ENCODE results near the gene BBS7. TPM values are rescaled to one million over a fixed set of nuclear protein-coding genes. Genes with fewer than 3 reads are reported as not detected.

The BBS7 gene
- total and polyA plus RNA-seq, 9 of the 15 experiments (the other 6 are each of a cell fraction or from before 2014, with no cell fraction given), result 13.4 to 25.8 (median 16.4) TPM

- ChIA-PET CTCF (ENCODE audit: low intra/inter-chr PET ratio) (no interaction called here), POLR2A (interaction anchor here (1.3 to 4.1 kb wide), 4 partner anchors 7 to 21 kb away, joined by 4 to 21 read pairs (median 4); partner anchors contain the start of gene EXOSC9)
- H3K79me2 ChIP-seq (ENCODE audit: control insufficient read depth, insufficient read depth, low read length), result peaks cover 59% of the 10 kb centered on the region
- no TSS peak for BruUV-seq (replicated peaks)
- 0% methylated on average over 1 of the region's 1 CpG for WGBS (ENCODE audit: insufficient coverage, low coverage, missing lambda C conversion rate)
- no peak overlapping the region for H2AFZ ChIP-seq (ENCODE audit: low read depth, low read length)
- H3K4me2 ChIP-seq (ENCODE audit: insufficient read depth, low read length), result peak overlapping the region; percentile 95
- intact Hi-C loops (cut with micrococcal nuclease), result loop anchor here (2.0 to 5.0 kb wide), 2 partner anchors 21 to 50 kb away; partner anchors contain the start of genes BBS7 and EXOSC9
- H3K4me3 ChIP-seq, result peak overlapping the region; percentile 99
- in situ Hi-C loops (cut with MboI), result no loop called here
- H3K9me3 ChIP-seq (replicated peaks; ENCODE audit: control insufficient read depth, insufficient read depth, low read depth, low read length), result no peaks in the 10 kb centered on the region
- H3K27ac ChIP-seq (ENCODE audit: extremely low read depth, low read depth, low read length), result peak overlapping the region; percentile 96; the same call in 1 of the 3 replicates
- no peaks in the 10 kb centered on the region for H3K27me3 ChIP-seq (ENCODE audit: control insufficient read depth in 2 of 2, insufficient read depth in 2 of 2, low read length in 2 of 2)
- TF ChIP-seq RBFOX2 (IDR thresholded peaks at IDR 0.05; ENCODE audit: low read depth, low read length) (peak; percentile 60), RBM22 (IDR thresholded peaks at IDR 0.05; ENCODE audit: low read depth, low read length, poor library complexity, severe bottlenecking) (no peak), GATAD2B (IDR thresholded peaks at IDR 0.05; ENCODE audit: borderline replicate concordance) (0 out of 2 replicates have a peak, but pooled peaks have one; percentile 13)
- peaks cover 59% of the 10 kb centered on the region for H3K36me3 ChIP-seq (ENCODE audit: control insufficient read depth, insufficient read depth, low read length)
- peaks cover 7% of the 10 kb centered on the region; the same call in 1 of the 2 replicates for H4K20me1 ChIP-seq (replicated peaks; ENCODE audit: control insufficient read depth, insufficient read depth, low read length)
- H3K4me1 ChIP-seq (replicated peaks in 1 of 2; ENCODE audit: control insufficient read depth in 2 of 2, insufficient read depth in 2 of 2, low read length in 2 of 2), result peaks cover 0 to 13% of the 10 kb centered on the region in 2 experiments; a peak in 3 of 5 replicates
- DNase-seq (ENCODE audit: extremely low read depth in 1 of 4, low spot score in 3 of 4) (no peak), FAIRE-seq (no peak), ATAC-seq (no peak)
- H3K9me1 ChIP-seq (ENCODE audit: control insufficient read depth, insufficient read depth, low read length), result no peaks in the 10 kb centered on the region
- peak overlapping the region in 1 of 2 experiments; percentile 98; a peak in 2 of 4 replicates for H3K9ac ChIP-seq (ENCODE audit: insufficient read depth in 1 of 2, low read depth in 2 of 2, low read length in 2 of 2)
Observed at GRCh38 chr4:121822047-121822446, 48.2 kb downstream of the BBS7 start.

GRCh38 chr4:121819216-121819965, 50.9 kb downstream of the BBS7 start:
- in situ Hi-C loops (cut with MboI), result no loop called here
- H2AFZ ChIP-seq (ENCODE audit: low read depth, low read length), result no peak overlapping the region
- H3K9ac ChIP-seq (ENCODE audit: insufficient read depth in 1 of 2, low read depth in 2 of 2, low read length in 2 of 2), result no peak overlapping the region
- peaks cover 63% of the 10 kb centered on the region for H3K79me2 ChIP-seq (ENCODE audit: control insufficient read depth, insufficient read depth, low read length)
- peaks cover 85% of the 10 kb centered on the region for H3K36me3 ChIP-seq (ENCODE audit: control insufficient read depth, insufficient read depth, low read length)
- CTCF ChIA-PET (ENCODE audit: low intra/inter-chr PET ratio), result no interaction called here
- no peak for TF ChIP-seq JUNB (CRISPR knock-in tag; conservative IDR thresholded peaks at IDR 0.05)
- TF ChIP-seq ZNF274 (IDR thresholded peaks at IDR 0.05; ENCODE audit: borderline replicate concordance, low read depth, low read length), result no peak
- TF ChIP-seq ZNF121 (CRISPR knock-in tag; conservative IDR thresholded peaks at IDR 0.05), result no peak
- TF ChIP-seq ZNF217 (CRISPR knock-in tag; IDR thresholded peaks at IDR 0.05), result no peak
- no peak for TF ChIP-seq OTX1 (CRISPR knock-in tag; IDR thresholded peaks at IDR 0.05)
- TF ChIP-seq RBM22 (IDR thresholded peaks at IDR 0.05; ENCODE audit: low read depth, low read length, poor library complexity, severe bottlenecking), result no peak
- H3K27ac ChIP-seq (ENCODE audit: extremely low read depth, low read depth, low read length), result no peak overlapping the region
- POLR2A ChIA-PET, result interaction anchor here (0.6 to 1.2 kb wide), 2 partner anchors 9 to 13 kb away, joined by 3 read pairs; no protein-coding TSS in a partner anchor
- H3K9me3 ChIP-seq (replicated peaks; ENCODE audit: control insufficient read depth, insufficient read depth, low read depth, low read length), result no peaks in the 10 kb centered on the region
- ATAC-seq (no peak), DNase-seq (ENCODE audit: extremely low read depth in 1 of 4, low spot score in 3 of 4) (no peak), FAIRE-seq (no peak)
- peaks cover 7% of the 10 kb centered on the region; the same call in 1 of the 2 replicates for H4K20me1 ChIP-seq (replicated peaks; ENCODE audit: control insufficient read depth, insufficient read depth, low read length)
- H3K4me2 ChIP-seq (ENCODE audit: insufficient read depth, low read length), result no peak overlapping the region
- BruUV-seq (replicated peaks), result no TSS peak
- no peaks in the 10 kb centered on the region for H3K27me3 ChIP-seq (ENCODE audit: control insufficient read depth in 2 of 2, insufficient read depth in 2 of 2, low read length in 2 of 2)
- intact Hi-C loops (cut with micrococcal nuclease), result no loop called here
- H3K9me1 ChIP-seq (ENCODE audit: control insufficient read depth, insufficient read depth, low read length), result no peaks in the 10 kb centered on the region
- peaks cover 0 to 9% of the 10 kb centered on the region in 2 experiments; a peak in 3 of 5 replicates for H3K4me1 ChIP-seq (replicated peaks in 1 of 2; ENCODE audit: control insufficient read depth in 2 of 2, insufficient read depth in 2 of 2, low read length in 2 of 2)
- WGBS (ENCODE audit: insufficient coverage, low coverage, missing lambda C conversion rate), result 89% methylated on average over 1 of the region's 1 CpG
- no peak overlapping the region for H3K4me3 ChIP-seq
